HK-2 (cell line): ENCODE data around the gene OR2A1.
"Not testable (repeated sequence)": the region's sequence is repeated elsewhere in the genome, so short reads cannot be mapped to it uniquely, and the experiment has no call there.

ENCODE experiments used
- DNase-seq: peaks from one replicate; pipeline ENCODE4 v3.0.0-alpha.2; 2018; ENCODE audit not compliant: unreplicated experiment

OR2A1 gene

GRCh38 chr7:144325868-144326267 lies 13.6 kb downstream of the OR2A1 start:
- not testable (repeated sequence) for DNase-seq

DNA sequence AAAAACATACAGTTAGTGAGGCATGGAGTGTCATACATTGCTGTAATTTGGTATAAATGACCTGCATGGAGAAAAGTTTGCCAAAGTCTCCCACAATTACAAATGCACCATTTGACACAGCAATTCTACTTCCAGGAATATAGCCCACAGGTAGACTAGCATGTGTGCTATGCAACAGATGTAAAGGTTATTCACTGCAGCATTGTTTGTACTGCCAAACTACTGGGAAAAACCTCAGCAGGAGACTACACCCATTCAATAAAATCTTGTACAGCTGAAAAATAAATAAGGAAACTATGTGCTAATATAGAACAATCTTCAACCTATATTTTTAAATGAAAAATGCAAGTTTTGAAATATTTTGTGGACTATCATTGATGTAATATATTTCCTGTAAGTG lies 17.8 kb downstream of the OR2A1 start:
- not testable (repeated sequence) for DNase-seq

DNA sequence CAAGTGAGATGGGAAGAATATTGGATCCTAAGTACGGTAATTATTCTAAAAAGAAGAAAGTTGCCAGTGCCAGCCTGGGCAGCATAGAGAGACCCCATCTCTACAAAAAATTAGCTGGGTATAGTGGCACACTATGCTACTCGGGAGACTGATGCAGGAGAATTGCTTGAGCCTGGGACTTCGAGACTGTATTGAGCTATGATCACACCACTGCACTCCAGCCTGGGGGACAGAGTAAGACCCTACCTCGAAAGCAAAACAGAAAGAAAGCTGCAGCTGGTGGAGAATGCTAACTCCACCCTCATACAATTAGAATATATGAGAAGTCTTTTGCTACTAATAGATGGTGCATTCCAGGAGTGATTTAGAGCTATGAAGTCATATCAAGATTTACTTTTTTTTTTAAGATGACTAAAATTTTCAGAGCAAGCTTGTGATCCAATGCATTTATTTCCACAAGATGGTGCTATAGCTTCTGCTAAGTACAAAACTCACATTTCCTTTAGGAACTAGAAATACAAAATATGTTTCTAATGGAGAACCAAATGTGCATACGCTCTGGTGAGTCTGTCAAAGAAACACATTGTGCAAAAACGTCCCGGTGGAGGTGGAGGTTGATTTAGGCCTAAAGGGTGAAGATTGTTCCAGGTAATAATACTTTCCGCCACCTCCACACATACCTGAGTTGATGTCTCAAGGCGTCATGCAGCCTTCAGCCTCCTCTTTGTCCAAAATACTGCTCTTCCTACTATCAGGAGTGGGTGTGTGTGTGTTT lies 19.2 kb downstream of the OR2A1 start:
- DNase-seq, result not testable (repeated sequence)

- not testable (repeated sequence) for DNase-seq
Measured at GRCh38 chr7:144331996-144332288, 19.7 kb downstream of the OR2A1 start.

DNA sequence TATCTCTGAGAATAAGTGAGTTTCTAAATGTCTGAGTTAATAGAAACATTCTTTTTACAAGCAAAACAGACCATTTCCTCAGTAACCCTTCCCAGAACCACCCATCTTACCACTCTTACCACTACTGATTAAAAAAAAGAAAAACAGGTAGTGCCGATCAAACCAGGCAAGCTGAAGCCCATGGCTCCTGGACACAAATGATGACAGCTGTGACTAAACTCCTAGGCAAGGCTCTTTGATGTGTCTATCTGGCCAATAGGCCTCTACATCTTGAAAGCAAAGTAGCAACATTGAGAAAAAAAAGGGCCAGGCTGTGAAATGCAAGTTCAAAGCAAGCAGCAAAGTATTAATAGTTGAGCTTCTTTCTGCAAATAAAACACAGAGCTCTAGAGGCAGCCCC lies 36.4 kb downstream of the OR2A1 start:
- not testable (repeated sequence) for DNase-seq

DNA sequence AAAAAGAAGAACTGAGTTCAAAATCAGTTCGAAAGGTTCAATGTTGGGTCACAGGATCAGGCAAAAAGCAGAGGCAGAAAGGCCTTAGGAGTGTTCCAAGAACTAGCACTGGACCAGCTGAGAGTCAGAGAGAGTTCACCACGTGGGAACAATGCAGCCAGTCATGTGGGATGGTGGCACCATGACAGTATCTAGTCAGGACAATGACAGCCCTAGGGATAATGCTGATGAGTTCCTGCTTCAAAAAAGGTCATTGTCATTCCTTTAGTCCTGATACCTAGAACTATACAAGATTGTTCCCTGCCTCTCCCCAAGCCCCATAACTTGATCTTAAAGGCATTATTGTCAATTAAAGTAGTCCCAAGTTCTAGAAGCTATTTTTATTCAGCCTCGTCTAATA lies 39.4 kb downstream of the OR2A1 start:
- not testable (repeated sequence) for DNase-seq

GRCh38 chr7:144355176-144355822 lies 43.1 kb downstream of the OR2A1 start, which contains the start of gene ARHGEF5:
Gene ARHGEF5, plus strand, starts transcription at chr7:144355402. Its CDS starts 7,268 bp downstream, at chr7:144362670.
- not testable (repeated sequence) for DNase-seq

DNA sequence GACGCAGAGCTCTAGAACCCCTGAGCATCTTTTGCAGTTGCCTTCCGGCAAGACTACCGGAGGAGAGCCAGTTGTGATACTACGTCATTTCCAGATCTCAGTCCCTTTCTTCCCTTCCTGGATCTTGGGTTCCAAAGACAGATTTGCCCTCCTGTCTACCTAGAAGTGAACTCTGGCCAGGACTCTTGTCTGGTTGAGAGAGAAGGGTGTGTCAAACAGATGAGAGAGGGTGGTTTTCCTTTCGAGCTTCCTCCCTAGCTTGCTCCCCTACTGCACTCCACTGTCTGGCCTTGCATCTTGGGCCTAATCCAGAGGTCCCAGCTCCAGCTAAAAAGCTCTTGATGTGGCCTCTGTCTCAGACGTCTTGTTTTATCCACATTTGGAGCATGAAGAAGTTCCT lies 44.0 kb downstream of the OR2A1 start:
- not testable (repeated sequence) for DNase-seq

DNA sequence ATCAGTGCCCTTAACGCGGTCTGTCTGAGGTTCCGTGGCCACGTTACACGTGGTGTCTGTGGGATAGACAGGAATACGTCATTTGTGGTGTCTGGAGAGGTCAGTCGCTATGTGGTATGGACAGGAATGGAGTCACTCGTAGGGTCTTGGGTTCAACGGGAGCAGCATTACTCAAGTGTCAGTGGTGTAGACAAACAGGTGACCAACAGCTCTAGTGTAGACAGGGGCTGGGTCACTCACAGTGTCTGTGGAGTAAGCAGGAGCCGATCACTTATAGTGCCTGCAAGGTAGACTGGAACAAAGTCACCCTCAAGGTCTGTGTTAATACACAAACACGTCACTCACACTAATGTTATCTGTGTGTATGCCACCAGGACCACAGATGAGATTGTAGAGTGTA lies 44.6 kb downstream of the OR2A1 start:
- DNase-seq, result not testable (repeated sequence)

DNA sequence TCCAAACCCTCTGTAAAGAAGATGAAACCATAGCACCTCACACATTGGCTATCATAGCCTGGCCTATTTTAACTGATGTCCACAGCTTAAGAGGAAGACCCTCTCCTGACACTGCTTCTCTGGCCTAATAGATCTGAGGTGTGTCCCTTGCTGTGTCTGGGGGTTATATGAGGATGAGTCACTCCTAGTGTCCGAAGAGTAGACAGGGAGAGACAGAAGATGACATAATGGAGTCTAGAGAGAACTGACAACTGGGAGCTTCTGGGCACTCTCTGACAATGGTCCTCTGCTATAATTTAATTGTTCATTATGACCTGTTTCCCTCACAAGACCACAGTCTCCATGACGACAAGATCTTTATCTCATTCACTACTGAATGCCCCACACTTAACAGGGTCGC lies 49.8 kb downstream of the OR2A1 start:
- DNase-seq, result not testable (repeated sequence)

DNA sequence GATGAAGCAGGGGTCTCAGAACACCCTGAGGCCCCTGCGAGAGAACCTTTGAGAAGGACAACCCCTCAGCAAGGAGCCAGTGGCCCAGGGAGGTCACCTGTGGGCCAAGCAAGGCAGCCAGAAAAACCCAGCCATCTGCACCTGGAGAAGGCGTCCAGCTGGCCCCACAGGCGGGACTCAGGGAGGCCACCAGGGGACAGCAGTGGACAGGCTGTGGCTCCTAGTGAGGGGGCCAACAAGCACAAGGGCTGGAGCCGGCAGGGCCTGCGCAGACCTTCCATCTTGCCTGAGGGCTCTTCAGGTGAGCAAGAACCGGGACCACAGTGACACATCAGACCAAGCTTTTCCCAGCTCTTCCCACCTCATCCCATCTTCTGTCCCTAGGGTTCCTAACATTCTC lies 53.3 kb downstream of the OR2A1 start:
- DNase-seq, result not testable (repeated sequence)

DNA sequence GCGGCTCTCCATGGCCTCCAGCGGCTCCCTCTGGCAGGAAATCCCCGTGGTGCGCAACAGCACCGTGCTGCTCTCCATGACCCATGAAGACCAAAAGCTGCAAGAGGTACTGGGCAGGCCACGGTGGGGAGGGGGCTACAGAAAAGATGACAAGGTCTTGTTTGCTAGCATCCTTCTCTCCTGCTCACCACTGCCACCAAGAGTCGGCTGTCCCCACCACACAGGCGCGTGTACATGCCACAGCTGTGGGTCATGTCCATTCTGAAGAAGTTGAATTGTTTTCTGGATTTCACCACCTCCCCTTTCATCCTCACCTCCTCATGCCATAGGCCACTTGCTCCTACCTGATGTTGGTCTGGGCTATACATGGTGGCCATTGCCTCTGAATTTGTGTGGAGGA lies 55.0 kb downstream of the OR2A1 start:
- not testable (repeated sequence) for DNase-seq

DNA sequence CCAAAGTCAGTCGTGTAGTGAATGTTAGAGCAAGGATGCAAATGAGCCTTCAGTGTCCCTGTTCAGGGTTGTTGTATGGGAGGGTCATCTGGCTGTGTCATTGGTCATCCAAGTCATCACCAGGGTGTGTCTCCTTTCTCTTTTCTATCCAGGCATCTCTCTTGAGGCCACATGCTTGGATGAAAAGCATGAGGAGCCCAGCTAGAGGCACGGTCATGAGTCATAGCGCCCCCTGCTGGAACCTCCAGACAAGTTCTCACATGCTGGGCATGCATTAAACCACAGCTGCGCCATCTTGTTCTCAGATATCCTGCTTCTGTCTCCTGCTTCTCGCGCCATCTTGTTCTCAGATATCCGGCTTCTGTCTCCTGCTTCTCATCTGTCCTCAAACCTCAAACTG lies 57.0 kb downstream of the OR2A1 start:
- DNase-seq, result not testable (repeated sequence)
